LHCN-M2 (cell line): ENCODE data around the gene PPP1R13B. TPM values are rescaled to one million over a fixed set of nuclear protein-coding genes. Genes with fewer than 3 reads are reported as not detected.
"Not testable (repeated sequence)": the region's sequence is repeated elsewhere in the genome, so short reads cannot be mapped to it uniquely, and the experiment has no call there.

Experiments used
- DNase-seq: peaks from one replicate; pipeline ENCODE4 v3.0.0-alpha.2; 2012; ENCODE audit warnings: low read depth
- total RNA-seq: library from RNA; depleted of rRNA; stranded (reverse); fragments of >200 nt; gene quantifications from 2 replicates; pipeline ENCODE4 v1.2.3, GENCODE V29; 2014

PPP1R13B gene
- total RNA-seq, 1 experiment from 2014 or later: 1.4 TPM

- peak; percentile 29 for DNase-seq
These were observed 147.2 kb downstream of the PPP1R13B start for GRCh38 chr14:103699901-103700752.

GRCh38 chr14:103699261-103699661, 148.1 kb downstream of the PPP1R13B start:
- DNase-seq: no peak

GRCh38 chr14:103698380-103699260, 148.8 kb downstream of the PPP1R13B start:
- DNase-seq: no peak

GRCh38 chr14:103697603-103698379, 149.6 kb downstream of the PPP1R13B start:
- no peak for DNase-seq

GRCh38 chr14:103697206-103697602, 150.2 kb downstream of the PPP1R13B start:
- DNase-seq: no peak

GRCh38 chr14:103696466-103697071, 150.8 kb downstream of the PPP1R13B start:
- peak; percentile 58 for DNase-seq

GRCh38 chr14:103696070-103696402, 151.3 kb downstream of the PPP1R13B start:
- DNase-seq: peak; percentile 77

GRCh38 chr14:103695296-103696069, 151.9 kb downstream of the PPP1R13B start:
- no peak for DNase-seq

- DNase-seq: no peak
These were observed 152.8 kb downstream of the PPP1R13B start for GRCh38 chr14:103694572-103695026.

- DNase-seq: no peak
These were observed 153.9 kb downstream of the PPP1R13B start for GRCh38 chr14:103693515-103693914.

- DNase-seq: no peak
These were observed 154.5 kb downstream of the PPP1R13B start for GRCh38 chr14:103692871-103693270.

- DNase-seq: no peak
These were observed 155.2 kb downstream of the PPP1R13B start for GRCh38 chr14:103692159-103692558.

GRCh38 chr14:103691655-103692054, 155.7 kb downstream of the PPP1R13B start:
- DNase-seq: not testable (repeated sequence)

GRCh38 chr14:103690332-103690731, 157.0 kb downstream of the PPP1R13B start:
- no peak for DNase-seq

GRCh38 chr14:103688906-103689902, 158.2 kb downstream of the PPP1R13B start:
- no peak for DNase-seq

- no peak for DNase-seq
These were observed 158.9 kb downstream of the PPP1R13B start for GRCh38 chr14:103688441-103688840.

- DNase-seq: no peak
These were observed 159.7 kb downstream of the PPP1R13B start for GRCh38 chr14:103687712-103688111.

- no peak for DNase-seq
These were observed 160.4 kb downstream of the PPP1R13B start for GRCh38 chr14:103686831-103687485.
